Neural cell (in vitro differentiated cells): ENCODE results near the gene PLA2G4E. TPM values are rescaled to one million over a fixed set of nuclear protein-coding genes. Genes with fewer than 3 reads are reported as not detected.

ENCODE experiments used
- H2AFZ ChIP-seq: fragments of 200-600, 300-800 bp; sonication (generic), shearing (Covaris generic); 2 replicates; pipeline ENCODE4 v1.6.0; 2014; ENCODE audit warnings: low read depth, mild to moderate bottlenecking, antibody characterized with exemption, low read length, moderate library complexity
- H3F3A ChIP-seq: fragments of 200-600 bp; shearing (Covaris generic); 2 replicates; pipeline ENCODE4 v1.6.1; 2016; ENCODE audit warnings: mild to moderate bottlenecking, moderate library complexity, mixed read lengths, antibody characterized with exemption, low read length; ENCODE audit not compliant: insufficient read depth, poor library complexity, severe bottlenecking
- H3K27ac ChIP-seq: fragments of 200-600, 300-800 bp; sonication (generic), shearing (Covaris generic); 2 replicates; pipeline ENCODE4 v1.5.1; 2014; ENCODE audit warnings: mild to moderate bottlenecking, low read length, moderate library complexity
- H3K27me3 ChIP-seq: fragments of 300-800, 200-600 bp; sonication (generic), shearing (Covaris generic); 2 replicates; pipeline ENCODE4 v1.6.0; 2014; ENCODE audit warnings: mild to moderate bottlenecking, low read depth, low read length, moderate library complexity; ENCODE audit not compliant: insufficient read depth
- H3K36me3 ChIP-seq: fragments of 300-800, 200-600 bp; sonication (generic), shearing (Covaris generic); 2 replicates; pipeline ENCODE4 v1.5.1; 2014; ENCODE audit warnings: mild to moderate bottlenecking, antibody characterized with exemption, low read length, moderate library complexity; ENCODE audit not compliant: insufficient read depth
- H3K4me2 ChIP-seq: fragments of 300-800, 200-600 bp; sonication (generic), shearing (Covaris generic); 2 replicates; pipeline ENCODE4 v1.6.0; 2014; ENCODE audit warnings: mild to moderate bottlenecking, low read length
- H3K4me3 ChIP-seq: fragments of 300-800, 200-600 bp; sonication (generic), shearing (Covaris generic); 2 replicates; pipeline ENCODE4 v1.5.1; 2014; ENCODE audit warnings: mild to moderate bottlenecking, low read length, moderate library complexity
- H3K79me2 ChIP-seq: fragments of 200-600 bp; shearing (Covaris generic); replicated peaks from 2 replicates; pipeline ENCODE4 v1.6.0; 2014; ENCODE audit warnings: mild to moderate bottlenecking, low read length, moderate library complexity; ENCODE audit not compliant: insufficient read depth
- H3K9ac ChIP-seq: fragments of 300-800, 200-600 bp; sonication (generic), shearing (Covaris generic); 2 replicates; pipeline ENCODE4 v1.6.1; 2016; ENCODE audit warnings: mild to moderate bottlenecking, low read length, mixed read lengths
- H3K9me2 ChIP-seq: fragments of 200-600 bp; shearing (Covaris generic); 2 replicates; pipeline ENCODE4 v1.6.1; 2016; ENCODE audit warnings: mild to moderate bottlenecking, low read length, mixed read lengths; ENCODE audit not compliant: insufficient read depth
- H3K9me3 ChIP-seq: fragments of 200-600, 300-800 bp; sonication (generic), shearing (Covaris generic); 2 replicates; pipeline ENCODE4 v1.6.1; 2016; ENCODE audit warnings: mild to moderate bottlenecking, mixed run types, low read length, moderate library complexity, mixed read lengths
- H4K20me1 ChIP-seq: fragments of 200-600 bp; shearing (Covaris generic); 2 replicates; pipeline ENCODE4 v1.6.1; 2016; ENCODE audit warnings: mild to moderate bottlenecking, mixed run types; ENCODE audit not compliant: insufficient read depth
- CTCF ChIP-seq: fragments of 450-650 bp; IDR thresholded peaks from 2 replicates; pipeline ENCODE4 v1.5.1; 2014; ENCODE audit warnings: antibody characterized with exemption, mild to moderate bottlenecking, moderate library complexity; ENCODE audit not compliant: poor library complexity, severe bottlenecking
- EZH2 ChIP-seq: fragments of 200-600, 300-800 bp; shearing (Covaris generic), sonication (generic); IDR thresholded peaks from 2 replicates; pipeline ENCODE4 v1.6.1; 2014; ENCODE audit warnings: antibody characterized with exemption, low read length, borderline replicate concordance, mild to moderate bottlenecking; ENCODE audit not compliant: insufficient read depth, poor library complexity, severe bottlenecking
- MXI1 ChIP-seq: fragments of 450-650 bp; conservative IDR thresholded peaks from 2 replicates; pipeline ENCODE4 v1.6.1; 2014; ENCODE audit warnings: antibody characterized with exemption, mild to moderate bottlenecking; ENCODE audit not compliant: poor library complexity, severe bottlenecking
- POLR2AphosphoS5 ChIP-seq: IDR thresholded peaks from 2 replicates; pipeline ENCODE4 v1.6.1; 2012
- RAD21 ChIP-seq: fragments of 450-650 bp; conservative IDR thresholded peaks from 2 replicates; pipeline ENCODE4 v1.6.1; 2014; ENCODE audit warnings: antibody characterized with exemption, mild to moderate bottlenecking, moderate library complexity
- REST ChIP-seq: IDR thresholded peaks from 2 replicates; pipeline ENCODE4 v1.6.1; 2012; ENCODE audit warnings: borderline replicate concordance
- TAF1 ChIP-seq: IDR thresholded peaks from 2 replicates; pipeline ENCODE4 v1.6.1; 2012; ENCODE audit warnings: low read depth
- polyA plus RNA-seq: library from polyadenylated mRNA; depleted of rRNA; stranded (reverse); fragments of >200 nt; gene quantifications from 2 replicates; pipeline ENCODE4 v1.2.3, GENCODE V29; 2014

Gene PLA2G4E
- polyA plus RNA-seq, 1 donor from 2014 or later = not detected

GRCh38 chr15:41949401-41950126, 71.3 kb downstream of the PLA2G4E start:
- Histone ChIP-seq H3K9me3 (no peaks in the 10 kb centered on the region), H3K4me2 (no peak overlapping the region), H4K20me1 (no peaks in the 10 kb centered on the region), H3K9ac (no peak overlapping the region), H3K36me3 (no peaks in the 10 kb centered on the region), H2AFZ (no peak overlapping the region), H3K27me3 (no peaks in the 10 kb centered on the region), H3K27ac (no peak overlapping the region), H3F3A (no peaks in the 10 kb centered on the region), H3K9me2 (no peaks in the 10 kb centered on the region), H3K79me2 (no peaks in the 10 kb centered on the region), H3K4me3 (no peak overlapping the region)
- TF ChIP-seq TAF1 (no peak), REST (no peak), MXI1 (no peak)

GRCh38 chr15:41948490-41948889, 72.4 kb downstream of the PLA2G4E start:
- no peak overlapping the region for H3K27ac ChIP-seq
- no peaks in the 10 kb centered on the region for H3K36me3 ChIP-seq
- H3F3A ChIP-seq = no peaks in the 10 kb centered on the region
- H3K9me2 ChIP-seq = no peaks in the 10 kb centered on the region
- H3K9ac ChIP-seq = no peak overlapping the region
- no peak overlapping the region for H3K4me2 ChIP-seq
- no peaks in the 10 kb centered on the region for H4K20me1 ChIP-seq
- H2AFZ ChIP-seq = no peak overlapping the region
- TF ChIP-seq TAF1 (no peak), POLR2AphosphoS5 (no peak), CTCF (no peak), MXI1 (no peak), RAD21 (no peak)
- no peak overlapping the region for H3K4me3 ChIP-seq
- no peaks in the 10 kb centered on the region for H3K79me2 ChIP-seq
- H3K9me3 ChIP-seq = no peaks in the 10 kb centered on the region
- H3K27me3 ChIP-seq = no peaks in the 10 kb centered on the region

GRCh38 chr15:41946970-41947369, 73.9 kb downstream of the PLA2G4E start:
- H3K9me3 ChIP-seq = no peaks in the 10 kb centered on the region
- no peak overlapping the region for H3K27ac ChIP-seq
- no peaks in the 10 kb centered on the region for H3K27me3 ChIP-seq
- H3K4me3 ChIP-seq = no peak overlapping the region
- H3K9me2 ChIP-seq = no peaks in the 10 kb centered on the region
- H4K20me1 ChIP-seq = no peaks in the 10 kb centered on the region
- TF ChIP-seq TAF1 (no peak), EZH2 (no peak), POLR2AphosphoS5 (no peak), REST (no peak), RAD21 (no peak)
- H3F3A ChIP-seq = no peaks in the 10 kb centered on the region
- no peaks in the 10 kb centered on the region for H3K79me2 ChIP-seq
- no peak overlapping the region for H2AFZ ChIP-seq
- no peak overlapping the region for H3K9ac ChIP-seq
- no peak overlapping the region for H3K4me2 ChIP-seq
- H3K36me3 ChIP-seq = no peaks in the 10 kb centered on the region
